GM21717 (cell line): Measurements from ENCODE around the gene YIF1A.

Source experiments
- ATAC-seq: cut with Tn5 transposase; IDR thresholded peaks from one replicate; pipeline ENCODE4 v1.9.1; 2021; ENCODE audit warnings: mild to moderate bottlenecking, moderate library complexity; ENCODE audit not compliant: unreplicated experiment

The YIF1A gene

GRCh38 chr11:66288671-66289547, at the start of gene YIF1A:
TSS of gene YIF1A (minus strand) at chr11:66289143. CDS start at chr11:66288985, 158 bp downstream.
- peak; percentile 84 for ATAC-seq

GRCh38 chr11:66337103-66337899, 48.4 kb upstream of the YIF1A start:
- no peak for ATAC-seq

GRCh38 chr11:66336234-66337102, 47.5 kb upstream of the YIF1A start, which contains the start of gene RIN1:
TSS of gene RIN1 (minus strand) at chr11:66336434. CDS start at chr11:66336402, 32 bp downstream.
- ATAC-seq, result peak; percentile 50

GRCh38 chr11:66335531-66336233, 46.7 kb upstream of the YIF1A start:
- no peak for ATAC-seq

GRCh38 chr11:66334605-66335442, 45.9 kb upstream of the YIF1A start:
- no peak for ATAC-seq

- no peak for ATAC-seq
Measured at GRCh38 chr11:66333896-66334604, 45.1 kb upstream of the YIF1A start.

GRCh38 chr11:66333220-66333877, 44.4 kb upstream of the YIF1A start:
- no peak for ATAC-seq

GRCh38 chr11:66332371-66333219, 43.7 kb upstream of the YIF1A start:
- no peak for ATAC-seq

- no peak for ATAC-seq
Measured at GRCh38 chr11:66331542-66332370, 42.8 kb upstream of the YIF1A start.

GRCh38 chr11:66330931-66331330, 42.0 kb upstream of the YIF1A start:
- no peak for ATAC-seq

- no peak for ATAC-seq
Measured at GRCh38 chr11:66329165-66329673, 40.3 kb upstream of the YIF1A start.

- ATAC-seq, result no peak
Measured at GRCh38 chr11:66328302-66329144, 39.6 kb upstream of the YIF1A start.

GRCh38 chr11:66328031-66328301, 39.0 kb upstream of the YIF1A start:
- ATAC-seq, result no peak

GRCh38 chr11:66327171-66328030, 38.5 kb upstream of the YIF1A start:
- ATAC-seq, result no peak
